Measurements from ENCODE around the gene KRI1.

The KRI1 gene

GRCh38 chr19:10566658-10567410, 1.0 kb upstream of the KRI1 start:
- TF ChIP-seq CTCF (IDR thresholded peaks at IDR 0.05; ENCODE audit: low read length, missing control alignments), result no peak
- H3K4me3 ChIP-seq (replicated peaks; ENCODE audit: low read depth, low read length), result peak overlapping the region; percentile 90
- no peak for DNase-seq (ENCODE audit: low read depth)

- no peak for DNase-seq (ENCODE audit: low read depth)
- TF ChIP-seq CTCF (IDR thresholded peaks at IDR 0.05; ENCODE audit: low read length, missing control alignments), result no peak
These were observed 523 bp upstream of the KRI1 start for GRCh38 chr19:10566408-10566657.

DNA sequence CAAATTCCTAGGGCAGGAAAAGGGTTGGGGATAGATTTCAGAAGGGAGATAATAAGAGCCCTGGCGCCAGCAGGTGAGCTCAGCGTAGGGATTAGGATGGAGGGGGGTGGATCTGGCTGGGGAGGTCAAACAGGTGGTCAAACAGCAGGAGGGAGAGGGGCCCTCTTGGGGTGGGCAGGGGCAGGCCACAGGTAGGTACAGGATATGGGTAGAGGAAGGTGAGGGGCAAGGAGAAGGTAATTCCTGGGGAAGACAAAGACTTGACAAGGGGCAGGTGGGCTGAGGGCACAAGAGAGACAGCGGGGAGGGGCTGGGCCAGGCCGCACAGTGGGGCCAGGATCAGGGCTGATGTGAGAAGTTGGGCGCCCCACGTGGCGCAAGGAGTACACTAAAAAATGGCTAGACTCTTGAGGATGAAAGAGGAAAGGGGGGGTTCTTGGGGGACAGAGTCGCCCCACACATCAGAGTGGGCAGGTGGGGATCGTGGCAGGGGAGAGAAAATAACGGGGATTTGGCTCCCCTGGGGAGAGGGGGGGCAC, 713 bp downstream of the KRI1 start:
- H3K4me3 ChIP-seq (replicated peaks; ENCODE audit: low read depth, low read length), result peak overlapping the region; percentile 90
- peak; percentile 24 for TF ChIP-seq CTCF (IDR thresholded peaks at IDR 0.05; ENCODE audit: low read length, missing control alignments)
- peak; percentile 32 for DNase-seq (ENCODE audit: low read depth)

More at GRCh38 chr19:10566408-10566657, 523 bp upstream of the KRI1 start:
- peak overlapping the region; percentile 90 for H3K4me3 ChIP-seq (replicated peaks; ENCODE audit: low read depth, low read length)

DNA sequence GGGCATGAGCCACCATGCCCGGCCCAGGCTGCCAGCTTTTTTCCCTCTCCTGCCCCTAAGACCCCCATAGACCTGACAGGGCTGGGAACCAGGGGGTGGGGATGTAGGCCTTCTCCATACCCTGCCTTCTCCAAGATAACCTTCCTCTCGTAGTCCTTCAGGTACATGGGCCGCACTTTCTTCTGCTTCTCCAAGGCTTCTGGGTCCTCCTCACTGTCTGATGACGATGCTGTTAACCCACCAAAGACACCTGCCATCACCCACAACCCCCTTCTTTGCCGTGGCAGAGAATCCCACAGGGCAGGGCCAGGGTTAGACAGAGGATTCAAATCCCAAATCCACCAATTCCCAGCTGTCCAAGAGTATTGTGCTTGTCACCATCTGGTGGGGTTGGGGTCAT, 3.2 kb downstream of the KRI1 start:
- no peak overlapping the region for H3K4me3 ChIP-seq (replicated peaks; ENCODE audit: low read depth, low read length)
- no peak for DNase-seq (ENCODE audit: low read depth)
- TF ChIP-seq CTCF (IDR thresholded peaks at IDR 0.05; ENCODE audit: low read length, missing control alignments), result no peak

GRCh38 chr19:10560154-10560553, 5.7 kb downstream of the KRI1 start:
- no peak overlapping the region for H3K4me3 ChIP-seq (replicated peaks; ENCODE audit: low read depth, low read length)
- no peak for DNase-seq (ENCODE audit: low read depth)
- TF ChIP-seq CTCF (IDR thresholded peaks at IDR 0.05; ENCODE audit: low read length, missing control alignments), result no peak

- no peak for DNase-seq (ENCODE audit: low read depth)
- TF ChIP-seq CTCF (IDR thresholded peaks at IDR 0.05; ENCODE audit: low read length, missing control alignments), result no peak
- H3K4me3 ChIP-seq (replicated peaks; ENCODE audit: low read depth, low read length), result no peak overlapping the region
These were observed 8.1 kb downstream of the KRI1 start for GRCh38 chr19:10557603-10558197.

- H3K4me3 ChIP-seq (replicated peaks; ENCODE audit: low read depth, low read length), result no peak overlapping the region
- TF ChIP-seq CTCF (IDR thresholded peaks at IDR 0.05; ENCODE audit: low read length, missing control alignments), result no peak
- DNase-seq (ENCODE audit: low read depth), result no peak
These were observed 10.2 kb downstream of the KRI1 start for GRCh38 chr19:10555610-10555973.
